ENCODE measurements around the gene PLP2.

PLP2 gene

DNA sequence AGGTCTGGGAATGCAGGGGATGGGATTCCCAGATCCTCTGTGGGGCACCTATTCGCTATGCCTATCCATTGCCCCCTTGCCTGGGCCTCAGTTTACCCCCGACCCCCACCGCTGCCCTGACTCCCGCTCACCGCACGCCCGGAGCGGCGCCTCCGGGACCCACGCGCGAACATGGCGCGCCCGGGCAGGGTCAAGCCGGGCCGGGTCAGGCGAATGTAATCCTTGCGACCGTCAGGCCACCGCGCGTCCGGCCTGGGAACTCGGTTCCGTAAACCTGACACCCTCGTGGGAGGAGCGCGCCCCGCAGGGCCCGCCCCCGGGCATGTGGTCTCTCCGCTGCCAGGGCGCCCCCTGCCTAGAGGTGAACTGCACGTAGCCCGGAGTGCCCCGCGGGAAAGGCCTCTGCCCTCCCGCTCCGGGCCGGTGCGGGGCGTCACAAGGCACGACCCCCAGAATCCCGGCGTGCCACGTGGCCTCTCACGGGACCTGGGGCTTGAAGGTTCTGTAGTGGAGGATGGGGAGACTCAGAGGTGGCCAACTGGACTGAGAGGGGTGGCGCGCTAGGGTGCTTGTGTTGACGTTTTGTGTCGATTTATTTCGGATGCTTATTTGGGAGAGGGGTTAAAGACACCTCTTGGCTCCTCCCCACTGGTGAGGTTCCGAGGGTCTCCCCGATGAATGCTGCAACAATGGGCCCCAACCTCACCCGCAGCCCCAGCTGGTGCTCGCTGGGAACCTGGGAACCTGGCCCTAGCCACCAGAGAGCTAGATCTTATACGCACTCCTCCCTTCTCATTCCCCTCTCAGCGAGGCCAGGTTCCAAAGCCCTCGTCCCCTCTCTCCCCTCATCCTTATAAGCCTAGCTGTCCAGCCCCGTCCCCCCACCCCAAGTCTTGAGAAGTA, 14.7 kb downstream of the PLP2 start, which contains the start of gene PRICKLE3:
PRICKLE3 (minus strand) TSS at position 249 of the 903 bp plus-strand sequence; CDS start at position 173, 76 bp downstream.
- no peak within 1 kb of the TSS for H3K27ac ChIP-seq (ENCODE audit: low read depth, low read length)

DNA sequence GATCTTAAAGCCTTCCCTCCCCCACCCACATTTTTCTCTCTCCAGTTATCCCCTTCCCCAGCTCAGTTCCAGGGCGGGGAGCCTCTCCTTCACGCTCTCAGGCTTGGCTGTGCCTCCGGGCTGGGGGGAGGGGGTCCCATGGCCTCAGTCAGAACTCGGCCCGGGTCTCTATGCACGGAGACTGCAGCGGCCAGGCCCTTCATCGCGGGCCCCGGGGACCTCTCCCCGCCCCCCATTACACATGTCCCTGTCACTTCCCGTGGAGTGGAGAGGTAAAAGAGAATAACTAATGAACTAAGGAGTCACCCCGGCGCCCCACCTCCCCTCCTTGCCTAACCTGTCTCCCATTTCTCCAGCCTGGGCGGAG, 15.3 kb downstream of the PLP2 start:
- H3K4ac ChIP-seq (ENCODE audit: low read depth, low read length), result no peak overlapping the region
- H3K79me2 ChIP-seq (ENCODE audit: control insufficient read depth, insufficient read depth, low read length), result no peaks in the 10 kb centered on the region
- H4K8ac ChIP-seq (ENCODE audit: low read depth, low read length), result no peak overlapping the region
- H3K4me1 ChIP-seq (ENCODE audit: control insufficient read depth, low read depth, low read length), result no peaks in the 10 kb centered on the region
- no peaks in the 10 kb centered on the region for H3K36me3 ChIP-seq (ENCODE audit: control insufficient read depth, insufficient read depth, low read length)
- no peak overlapping the region for H2BK120ac ChIP-seq (ENCODE audit: low read depth, low read length)
- no peak overlapping the region for H2BK5ac ChIP-seq (ENCODE audit: low read length)
- no peak overlapping the region for H2BK15ac ChIP-seq (replicated peaks; ENCODE audit: low read depth)
- peak; percentile 39 for DNase-seq
- no peaks in the 10 kb centered on the region for H3K27me3 ChIP-seq (ENCODE audit: insufficient read depth, low read length, poor library complexity)
- H3K4me2 ChIP-seq (ENCODE audit: low read length), result no peak overlapping the region
- no peak overlapping the region for H3K4me3 ChIP-seq (ENCODE audit: low read length)
- H3K18ac ChIP-seq (ENCODE audit: low read length), result peak overlapping the region; percentile 6
- H3K9ac ChIP-seq (ENCODE audit: low read length), result peak overlapping the region; percentile 68
- no peak overlapping the region for H3K23ac ChIP-seq (ENCODE audit: low read length)
- no CpG with 5 or more reads among the region's 15 CpGs for WGBS (ENCODE audit: extremely low coverage, insufficient coverage, low lambda C conversion rate)
- no peak overlapping the region for H4K5ac ChIP-seq (ENCODE audit: low read length)
- H3K79me1 ChIP-seq (ENCODE audit: low read length), result no peaks in the 10 kb centered on the region
- no peak overlapping the region for H3K27ac ChIP-seq (ENCODE audit: low read depth, low read length)
- peak overlapping the region; percentile 81 for H3K56ac ChIP-seq (ENCODE audit: low read length)
- no peak overlapping the region for H2AK5ac ChIP-seq (ENCODE audit: low read length)

More for the DNA sequence above, 14.7 kb downstream of the PLP2 start, which contains the start of gene PRICKLE3:
- Histone ChIP-seq H4K8ac (ENCODE audit: low read depth, low read length) (no peak within 1 kb of the TSS), H4K5ac (ENCODE audit: low read length) (no peak within 1 kb of the TSS), H3K23ac (ENCODE audit: low read length) (no peak within 1 kb of the TSS), H2BK5ac (ENCODE audit: low read length) (no peak within 1 kb of the TSS), H3K4me1 (ENCODE audit: control insufficient read depth, low read depth, low read length) (no peaks in the 10 kb centered on the region), H3K18ac (ENCODE audit: low read length) (peak within 1 kb of the TSS; percentile 76), H2BK120ac (ENCODE audit: low read depth, low read length) (no peak within 1 kb of the TSS), H3K4me2 (ENCODE audit: low read length) (peak within 1 kb of the TSS; percentile 54), H3K27me3 (ENCODE audit: insufficient read depth, low read length, poor library complexity) (no peaks in the 10 kb centered on the region), H3K9ac (ENCODE audit: low read length) (peak within 1 kb of the TSS; percentile 78), H3K4ac (ENCODE audit: low read depth, low read length) (no peak within 1 kb of the TSS), H3K56ac (ENCODE audit: low read length) (peak within 1 kb of the TSS; percentile 83), H2AK5ac (ENCODE audit: low read length) (no peak within 1 kb of the TSS), H3K36me3 (ENCODE audit: control insufficient read depth, insufficient read depth, low read length) (no peaks in the 10 kb centered on the region), H3K4me3 (ENCODE audit: low read length) (peak within 1 kb of the TSS; percentile 63), H3K79me1 (ENCODE audit: low read length) (no peaks in the 10 kb centered on the region), H3K79me2 (ENCODE audit: control insufficient read depth, insufficient read depth, low read length) (no peaks in the 10 kb centered on the region), H2BK15ac (replicated peaks; ENCODE audit: low read depth) (no peak within 1 kb of the TSS)
- peak; percentile 82 for DNase-seq
- WGBS (ENCODE audit: extremely low coverage, insufficient coverage, low lambda C conversion rate), result no CpG with 5 or more reads among the region's 62 CpGs

DNA sequence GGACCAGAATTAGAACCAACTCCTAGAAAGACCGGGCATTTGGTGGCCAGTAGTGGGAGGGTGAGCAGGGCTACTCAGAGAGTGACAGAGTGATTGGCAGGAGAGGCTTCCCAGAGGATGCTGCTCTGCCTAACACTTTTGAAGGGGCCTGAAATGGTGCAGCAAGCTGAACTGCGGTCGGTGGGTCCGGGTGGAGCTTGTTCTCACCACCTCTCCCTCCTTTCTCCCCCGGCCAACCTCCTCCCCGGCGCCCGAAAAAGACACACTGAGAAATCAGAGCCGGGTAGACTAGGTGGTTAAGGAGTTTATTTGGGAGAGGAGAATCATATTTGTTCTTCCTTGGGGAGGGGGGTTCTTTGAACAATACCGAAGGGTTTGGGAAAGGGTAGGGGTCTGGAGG, 15.8 kb downstream of the PLP2 start:
- Histone ChIP-seq H4K5ac (ENCODE audit: low read length) (no peak overlapping the region), H3K56ac (ENCODE audit: low read length) (no peak overlapping the region), H3K4ac (ENCODE audit: low read depth, low read length) (no peak overlapping the region), H3K4me3 (ENCODE audit: low read length) (no peak overlapping the region), H2AK5ac (ENCODE audit: low read length) (no peak overlapping the region), H3K27me3 (ENCODE audit: insufficient read depth, low read length, poor library complexity) (no peaks in the 10 kb centered on the region), H2BK120ac (ENCODE audit: low read depth, low read length) (no peak overlapping the region), H2BK5ac (ENCODE audit: low read length) (no peak overlapping the region), H3K9ac (ENCODE audit: low read length) (peak overlapping the region; percentile 68), H3K27ac (ENCODE audit: low read depth, low read length) (no peak overlapping the region), H4K8ac (ENCODE audit: low read depth, low read length) (no peak overlapping the region), H3K4me2 (ENCODE audit: low read length) (no peak overlapping the region), H3K18ac (ENCODE audit: low read length) (no peak overlapping the region), H3K79me2 (ENCODE audit: control insufficient read depth, insufficient read depth, low read length) (no peaks in the 10 kb centered on the region), H2BK15ac (replicated peaks; ENCODE audit: low read depth) (no peak overlapping the region), H3K36me3 (ENCODE audit: control insufficient read depth, insufficient read depth, low read length) (no peaks in the 10 kb centered on the region), H3K4me1 (ENCODE audit: control insufficient read depth, low read depth, low read length) (no peaks in the 10 kb centered on the region), H3K79me1 (ENCODE audit: low read length) (no peaks in the 10 kb centered on the region), H3K23ac (ENCODE audit: low read length) (no peak overlapping the region)
- no CpG with 5 or more reads among the region's 10 CpGs for WGBS (ENCODE audit: extremely low coverage, insufficient coverage, low lambda C conversion rate)
- no peak for DNase-seq

DNA sequence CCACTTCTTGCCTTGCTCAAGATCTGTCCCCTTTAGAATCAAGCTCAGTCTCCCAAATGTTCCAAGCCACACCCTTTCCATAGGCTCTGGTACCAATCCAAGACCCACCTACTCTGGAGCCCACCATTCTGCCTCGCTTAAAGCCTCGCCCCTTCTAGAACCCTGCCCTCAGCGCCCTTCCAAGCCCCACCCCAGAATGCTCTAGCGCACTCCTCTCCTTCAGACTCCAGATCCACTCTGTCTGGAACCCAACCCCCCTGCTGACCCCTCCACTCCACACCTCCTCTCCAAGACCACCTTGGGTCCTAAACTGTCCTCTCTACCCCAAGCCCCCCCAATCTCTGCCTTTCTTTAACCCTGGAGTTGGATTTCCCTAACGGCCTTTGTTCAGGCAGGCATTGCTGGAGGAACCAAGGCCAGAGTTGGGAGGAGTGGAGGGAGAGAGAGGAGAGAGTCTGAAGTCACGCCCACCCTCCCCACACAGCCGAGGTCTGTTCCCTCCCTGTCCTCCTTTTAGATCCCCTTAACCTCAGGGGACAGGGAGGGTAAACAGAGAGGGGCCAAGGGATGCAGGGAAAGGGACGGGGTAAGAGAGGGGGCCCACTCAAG, 16.9 kb downstream of the PLP2 start:
- WGBS (ENCODE audit: extremely low coverage, insufficient coverage, low lambda C conversion rate), result no CpG with 5 or more reads among the region's 8 CpGs
- H3K23ac ChIP-seq (ENCODE audit: low read length), result no peak overlapping the region
- no peak overlapping the region for H2BK5ac ChIP-seq (ENCODE audit: low read length)
- no peak for DNase-seq
- no peak overlapping the region for H2AK5ac ChIP-seq (ENCODE audit: low read length)
- no peaks in the 10 kb centered on the region for H3K79me1 ChIP-seq (ENCODE audit: low read length)
- H3K27me3 ChIP-seq (ENCODE audit: insufficient read depth, low read length, poor library complexity), result no peaks in the 10 kb centered on the region
- no peak overlapping the region for H3K18ac ChIP-seq (ENCODE audit: low read length)
- no peak overlapping the region for H3K4me2 ChIP-seq (ENCODE audit: low read length)
- H3K56ac ChIP-seq (ENCODE audit: low read length), result peak overlapping the region; percentile 49
- H4K5ac ChIP-seq (ENCODE audit: low read length), result no peak overlapping the region
- no peak overlapping the region for H3K27ac ChIP-seq (ENCODE audit: low read depth, low read length)
- no peak overlapping the region for H3K4me3 ChIP-seq (ENCODE audit: low read length)
- no peak overlapping the region for H2BK15ac ChIP-seq (replicated peaks; ENCODE audit: low read depth)
- no peak overlapping the region for H2BK120ac ChIP-seq (ENCODE audit: low read depth, low read length)
- no peaks in the 10 kb centered on the region for H3K79me2 ChIP-seq (ENCODE audit: control insufficient read depth, insufficient read depth, low read length)
- H3K9ac ChIP-seq (ENCODE audit: low read length), result no peak overlapping the region
- H3K4me1 ChIP-seq (ENCODE audit: control insufficient read depth, low read depth, low read length), result no peaks in the 10 kb centered on the region
- no peak overlapping the region for H3K4ac ChIP-seq (ENCODE audit: low read depth, low read length)
- H4K8ac ChIP-seq (ENCODE audit: low read depth, low read length), result no peak overlapping the region
- H3K36me3 ChIP-seq (ENCODE audit: control insufficient read depth, insufficient read depth, low read length), result no peaks in the 10 kb centered on the region

DNA sequence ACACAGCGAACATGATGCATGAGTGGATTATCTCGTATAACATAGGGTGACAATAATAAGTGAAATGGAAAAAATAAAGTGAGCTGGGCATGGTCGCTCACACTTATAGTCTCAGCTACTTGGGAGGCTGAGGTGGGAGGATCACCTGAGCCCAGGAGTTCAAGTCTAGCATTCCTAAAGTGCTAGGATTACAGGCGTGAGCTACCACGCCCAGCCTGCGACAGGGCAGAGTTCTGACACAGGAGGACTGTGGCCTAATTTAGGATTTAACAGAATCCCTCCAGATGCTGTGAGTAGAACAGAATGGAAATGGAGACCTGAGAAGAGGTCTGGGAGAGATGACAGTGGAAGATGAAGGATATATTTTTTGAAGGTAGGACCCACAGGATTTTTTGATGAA, 17.9 kb downstream of the PLP2 start:
- H3K79me2 ChIP-seq (ENCODE audit: control insufficient read depth, insufficient read depth, low read length), result no peaks in the 10 kb centered on the region
- no peaks in the 10 kb centered on the region for H3K27me3 ChIP-seq (ENCODE audit: insufficient read depth, low read length, poor library complexity)
- no peak overlapping the region for H3K18ac ChIP-seq (ENCODE audit: low read length)
- H3K23ac ChIP-seq (ENCODE audit: low read length), result no peak overlapping the region
- no peak overlapping the region for H3K4ac ChIP-seq (ENCODE audit: low read depth, low read length)
- peak overlapping the region; percentile 25 for H3K56ac ChIP-seq (ENCODE audit: low read length)
- no peak overlapping the region for H2BK15ac ChIP-seq (replicated peaks; ENCODE audit: low read depth)
- no peak overlapping the region for H3K4me2 ChIP-seq (ENCODE audit: low read length)
- no CpG with 5 or more reads among the region's 6 CpGs for WGBS (ENCODE audit: extremely low coverage, insufficient coverage, low lambda C conversion rate)
- H3K27ac ChIP-seq (ENCODE audit: low read depth, low read length), result no peak overlapping the region
- no peak overlapping the region for H3K4me3 ChIP-seq (ENCODE audit: low read length)
- H4K8ac ChIP-seq (ENCODE audit: low read depth, low read length), result no peak overlapping the region
- no peak for DNase-seq
- H3K4me1 ChIP-seq (ENCODE audit: control insufficient read depth, low read depth, low read length), result no peaks in the 10 kb centered on the region
- H4K5ac ChIP-seq (ENCODE audit: low read length), result no peak overlapping the region
- no peaks in the 10 kb centered on the region for H3K36me3 ChIP-seq (ENCODE audit: control insufficient read depth, insufficient read depth, low read length)
- no peaks in the 10 kb centered on the region for H3K79me1 ChIP-seq (ENCODE audit: low read length)
- H3K9ac ChIP-seq (ENCODE audit: low read length), result no peak overlapping the region
- no peak overlapping the region for H2BK120ac ChIP-seq (ENCODE audit: low read depth, low read length)
- H2BK5ac ChIP-seq (ENCODE audit: low read length), result no peak overlapping the region
- no peak overlapping the region for H2AK5ac ChIP-seq (ENCODE audit: low read length)

All from mesendoderm (in vitro differentiated cells).